ENCODE measurements around the gene ADARB2. TPM values are rescaled to one million over a fixed set of nuclear protein-coding genes. Genes with fewer than 3 reads are reported as not detected.
A peak's percentile ranks its signal among the peaks of the same experiment; 100 is the strongest.

Gene ADARB2
- total RNA-seq, 4 donors from 2014 or later: 2.3 to 3.7 (median 2.6) TPM

- H3K4me3 ChIP-seq: no peak overlapping the region
- H3K36me3 ChIP-seq: no peaks in the 10 kb centered on the region
Measured at GRCh38 chr10:1762076-1762475, 24.8 kb upstream of the ADARB2 start.

GRCh38 chr10:1754506-1755153 lies 17.3 kb upstream of the ADARB2 start:
- no peak for DNase-seq (ENCODE audit: extremely low spot score)
- Histone ChIP-seq H3K27ac (replicated peaks in 1 of 4) (no peak overlapping the region), H3K27me3 (peaks cover 0 to 27% (median 0%) of the 10 kb centered on the region in 4 donors), H3K4me3 (no peak overlapping the region), H3K9me3 (peaks cover 0 to 36% (median 21%) of the 10 kb centered on the region in 4 donors), H3K36me3 (no peaks in the 10 kb centered on the region), H3K4me1 (no peaks in the 10 kb centered on the region)
- WGBS: 43% methylated on average over 11 of the region's 19 CpGs
- intact Hi-C loops (cut with DNase I): no loop called here
- TF ChIP-seq POLR2AphosphoS5 (IDR thresholded peaks at IDR 0.05) (no peak), POLR2A (IDR thresholded peaks at IDR 0.05; ENCODE audit: low read depth) (no peak), CTCF (IDR thresholded peaks at IDR 0.05) (no peak), EP300 (IDR thresholded peaks at IDR 0.05) (no peak)

More at GRCh38 chr10:1762076-1762475, 24.8 kb upstream of the ADARB2 start:
- TF ChIP-seq POLR2A (IDR thresholded peaks at IDR 0.05; ENCODE audit: low read depth) (no peak), CTCF (IDR thresholded peaks at IDR 0.05) (no peak), POLR2AphosphoS5 (IDR thresholded peaks at IDR 0.05) (no peak), EP300 (IDR thresholded peaks at IDR 0.05) (no peak)
- peak; percentile 68 for DNase-seq (ENCODE audit: extremely low spot score)
- peaks cover 0 to 22% (median 9%) of the 10 kb centered on the region in 4 donors for H3K9me3 ChIP-seq
- no peaks in the 10 kb centered on the region for H3K4me1 ChIP-seq
- no peak overlapping the region for H3K27ac ChIP-seq (replicated peaks in 1 of 4)
- peaks cover 0 to 3% (median 0%) of the 10 kb centered on the region in 4 donors for H3K27me3 ChIP-seq
- 50% methylated on average over 8 of the region's 8 CpGs for WGBS
- intact Hi-C loops (cut with DNase I): no loop called here

GRCh38 chr10:1752153-1752552 lies 14.8 kb upstream of the ADARB2 start:
- peaks cover 0 to 27% (median 0%) of the 10 kb centered on the region in 4 donors for H3K27me3 ChIP-seq
- DNase-seq (ENCODE audit: extremely low spot score): no peak
- TF ChIP-seq EP300 (IDR thresholded peaks at IDR 0.05) (no peak), CTCF (IDR thresholded peaks at IDR 0.05) (no peak), POLR2A (IDR thresholded peaks at IDR 0.05; ENCODE audit: low read depth) (no peak), POLR2AphosphoS5 (IDR thresholded peaks at IDR 0.05) (no peak)
- no peaks in the 10 kb centered on the region for H3K36me3 ChIP-seq
- H3K27ac ChIP-seq (replicated peaks in 1 of 4): no peak overlapping the region
- H3K4me3 ChIP-seq: no peak overlapping the region
- H3K9me3 ChIP-seq: peaks cover 0 to 33% (median 19%) of the 10 kb centered on the region in 4 donors
- intact Hi-C loops (cut with DNase I): no loop called here
- no peaks in the 10 kb centered on the region for H3K4me1 ChIP-seq

- H3K36me3 ChIP-seq: no peaks in the 10 kb centered on the region
- peaks cover 0 to 38% (median 0%) of the 10 kb centered on the region in 4 donors for H3K27me3 ChIP-seq
- TF ChIP-seq EP300 (IDR thresholded peaks at IDR 0.05) (no peak), POLR2A (IDR thresholded peaks at IDR 0.05; ENCODE audit: low read depth) (no peak), CTCF (IDR thresholded peaks at IDR 0.05) (no peak), POLR2AphosphoS5 (IDR thresholded peaks at IDR 0.05) (no peak)
- peaks cover 0 to 28% (median 19%) of the 10 kb centered on the region in 4 donors for H3K9me3 ChIP-seq
- H3K4me3 ChIP-seq: no peak overlapping the region
- intact Hi-C loops (cut with DNase I): no loop called here
- WGBS: 83% methylated on average over 5 of the region's 5 CpGs
- no peak overlapping the region for H3K27ac ChIP-seq (replicated peaks in 1 of 4)
- H3K4me1 ChIP-seq: no peaks in the 10 kb centered on the region
- peak; percentile 53 for DNase-seq (ENCODE audit: extremely low spot score)
Measured at GRCh38 chr10:1747590-1748157, 10.3 kb upstream of the ADARB2 start.

Measured in esophagus muscularis mucosa (tissue), 4 donors.